GM21526 (cell line): ENCODE results near the gene SYNJ2.

Experiments
- ATAC-seq: cut with Tn5 transposase; IDR thresholded peaks from one replicate; pipeline ENCODE4 v1.9.1; 2021; ENCODE audit warnings: moderate library complexity; ENCODE audit not compliant: unreplicated experiment, low FRiP score

The SYNJ2 gene

DNA sequence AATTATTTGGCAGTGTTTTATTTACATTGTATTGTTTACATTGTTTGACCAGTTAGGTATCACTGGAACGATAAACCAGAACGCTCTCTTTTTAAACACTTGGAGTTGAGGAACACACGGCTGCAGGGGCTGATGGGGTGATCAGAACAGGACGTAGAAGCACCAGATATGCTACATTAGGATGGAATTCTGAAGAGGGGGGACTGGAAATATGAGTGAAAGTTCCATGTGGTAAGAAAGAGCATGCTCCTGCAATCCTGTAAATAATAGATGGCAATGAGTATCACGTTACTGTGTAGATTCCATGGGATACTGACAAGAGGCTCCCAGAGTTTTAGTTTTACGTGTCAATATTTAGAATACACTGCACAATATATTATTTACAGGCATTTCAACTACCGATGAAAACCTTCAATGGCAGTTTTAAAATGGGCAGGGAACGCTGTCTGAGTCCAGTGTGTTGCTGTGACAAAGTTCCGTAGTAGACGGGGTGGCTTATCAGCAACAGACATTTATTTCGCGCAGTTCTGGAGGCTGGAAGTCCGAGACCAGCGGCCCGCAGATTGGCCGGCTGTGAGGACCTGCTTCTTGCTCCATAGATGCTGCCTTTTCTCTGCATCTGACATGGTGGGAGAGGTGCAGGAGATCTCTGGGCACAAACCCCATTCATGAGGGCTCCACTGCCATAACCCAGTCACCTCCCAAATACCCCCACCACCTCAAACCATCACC is 43.1 kb downstream of the SYNJ2 start:
- no peak for ATAC-seq

DNA sequence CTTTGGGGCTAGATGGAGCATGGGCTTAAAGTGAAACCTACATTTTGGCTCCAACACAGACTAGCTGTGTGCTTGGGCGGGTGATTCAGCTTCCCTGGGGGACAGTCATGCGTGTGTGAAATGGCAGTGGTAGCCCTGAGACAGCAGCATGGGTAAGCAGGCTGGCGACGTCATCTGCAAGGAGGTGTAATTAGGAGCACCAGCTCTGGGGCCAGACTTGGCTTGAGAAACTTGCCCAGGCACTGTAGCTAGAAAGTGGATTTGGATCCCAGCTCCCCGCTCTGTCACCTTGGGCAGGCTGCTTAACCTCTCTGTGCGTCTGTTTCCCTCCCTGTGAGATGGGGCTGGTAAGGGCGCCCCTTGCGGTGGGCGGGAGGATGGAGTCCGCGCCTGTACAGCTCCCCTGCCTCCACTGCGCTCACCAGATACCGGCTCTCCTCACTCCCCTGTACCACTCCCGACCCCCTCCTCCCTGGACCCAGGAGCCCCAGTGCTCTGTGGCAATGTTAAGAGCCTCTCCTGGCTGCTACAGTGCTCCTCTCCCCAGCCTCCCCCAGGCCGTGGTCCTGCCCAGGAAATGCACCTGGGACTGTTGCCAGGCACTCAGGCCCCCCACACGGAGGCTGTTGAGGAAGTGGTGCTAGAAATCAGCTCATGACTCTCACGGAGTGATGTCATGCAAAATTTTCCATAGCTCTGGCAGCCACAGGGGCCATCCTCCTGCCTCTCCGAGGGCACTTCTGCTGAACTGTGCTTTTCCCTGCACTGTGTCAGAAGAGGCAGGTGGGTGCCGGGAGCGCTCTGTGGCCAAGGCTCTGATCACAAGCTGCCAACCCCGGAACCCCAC is 44.6 kb downstream of the SYNJ2 start:
- ATAC-seq = peak; percentile 89

DNA sequence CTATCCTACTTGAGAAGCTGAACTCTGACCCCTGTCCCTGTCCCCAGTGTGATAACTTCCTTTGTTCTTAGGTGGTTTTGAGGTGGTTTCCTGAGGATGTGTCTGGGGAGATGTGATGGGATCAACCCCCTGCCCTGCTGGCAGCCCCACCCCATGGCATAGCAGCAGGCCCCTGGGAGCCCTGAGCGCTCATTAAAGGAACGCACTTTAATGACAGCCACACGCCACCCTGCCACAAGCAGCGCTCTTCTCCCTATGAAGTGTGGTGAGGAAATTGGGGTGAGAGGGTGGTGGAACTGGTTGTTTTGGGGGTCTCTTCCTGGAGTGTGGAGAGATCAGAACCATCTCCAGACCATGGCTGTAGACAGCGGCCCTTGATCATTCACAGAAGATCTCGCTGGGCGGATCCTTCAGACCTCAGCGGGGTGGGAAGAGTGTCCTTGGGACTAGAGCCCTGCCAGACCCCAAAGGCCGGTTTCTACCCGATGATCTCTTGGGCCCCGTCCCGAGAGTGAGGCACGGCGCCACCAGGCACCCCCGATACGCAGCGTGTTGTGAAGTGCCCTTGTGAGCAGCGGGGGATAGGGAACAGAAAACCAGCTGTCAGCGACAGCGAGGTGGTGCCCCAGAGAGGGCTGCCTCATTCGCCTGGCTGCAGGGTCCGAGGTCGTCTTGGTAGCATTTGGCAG is 45.4 kb downstream of the SYNJ2 start:
- no peak for ATAC-seq

DNA sequence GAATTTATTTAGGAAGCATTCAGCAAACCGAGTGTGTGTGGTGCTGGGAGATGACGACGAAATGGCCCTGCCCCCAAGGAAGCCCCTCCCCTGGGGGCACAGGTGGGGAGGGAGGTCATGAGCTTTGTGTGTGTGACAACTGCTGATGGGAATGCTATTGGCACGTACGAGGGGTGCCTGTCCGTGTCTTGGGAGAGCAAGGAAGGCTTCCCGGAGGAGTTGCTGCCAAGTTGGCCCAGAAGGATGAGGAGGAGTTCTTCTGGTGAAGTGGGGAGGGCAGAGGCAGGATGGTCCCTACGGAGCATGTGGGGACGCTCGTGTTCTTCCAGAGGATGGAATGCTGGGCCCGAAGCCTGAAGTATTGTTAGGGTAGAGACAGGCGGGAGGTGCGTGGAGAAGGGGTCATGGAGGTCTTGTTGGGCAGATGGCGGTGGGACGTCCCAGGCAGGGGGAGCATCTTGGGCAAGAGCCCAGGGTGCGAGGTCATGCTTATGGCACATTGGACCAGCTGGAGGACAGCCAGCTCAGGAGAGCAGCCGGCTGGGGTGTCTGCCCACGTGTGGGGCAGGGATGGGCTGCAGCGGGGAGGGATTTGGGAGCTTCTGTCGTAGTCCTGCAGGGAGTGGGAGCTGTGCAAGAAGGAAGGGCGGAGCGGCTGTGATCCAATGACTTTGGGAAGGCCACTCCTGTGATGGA is 46.1 kb downstream of the SYNJ2 start:
- no peak for ATAC-seq

DNA sequence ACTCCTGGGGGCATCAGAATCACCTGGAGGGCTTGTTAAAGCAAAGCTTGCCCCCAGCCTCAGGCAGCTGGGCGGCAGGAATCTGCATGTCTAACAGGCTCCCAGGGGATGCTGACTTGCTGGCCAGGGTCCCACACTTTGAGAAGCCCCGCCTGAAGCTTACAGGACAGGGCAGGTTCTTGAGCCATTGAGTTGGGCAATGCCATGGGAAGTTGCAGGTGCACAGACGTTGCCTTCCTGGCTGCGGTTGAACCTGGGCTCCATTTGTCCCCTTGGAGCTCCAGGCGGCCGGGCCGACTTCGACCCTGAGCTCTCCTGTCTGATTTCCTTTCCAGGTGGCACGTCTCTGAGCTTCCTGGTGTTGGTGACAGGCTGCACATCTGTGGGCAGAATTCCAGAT is 46.8 kb downstream of the SYNJ2 start:
- ATAC-seq = no peak

DNA sequence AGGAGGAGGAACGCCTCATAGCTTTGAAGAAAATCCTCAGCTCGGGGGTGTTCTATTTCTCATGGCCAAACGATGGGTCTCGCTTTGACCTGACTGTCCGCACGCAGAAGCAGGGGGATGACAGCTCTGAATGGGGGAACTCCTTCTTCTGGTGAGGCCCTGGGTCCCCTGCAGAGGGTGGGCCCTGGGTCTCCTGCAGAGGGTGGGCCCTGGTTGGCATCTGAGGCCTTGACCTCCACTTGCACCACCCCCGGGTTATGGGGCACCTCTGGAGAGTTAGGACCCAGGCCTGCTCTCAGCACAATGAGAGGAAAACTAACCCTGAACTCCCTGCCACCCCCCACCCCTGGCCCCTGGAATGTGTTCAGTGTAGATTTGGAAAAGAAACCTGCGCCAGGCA is 47.2 kb downstream of the SYNJ2 start:
- no peak for ATAC-seq

DNA sequence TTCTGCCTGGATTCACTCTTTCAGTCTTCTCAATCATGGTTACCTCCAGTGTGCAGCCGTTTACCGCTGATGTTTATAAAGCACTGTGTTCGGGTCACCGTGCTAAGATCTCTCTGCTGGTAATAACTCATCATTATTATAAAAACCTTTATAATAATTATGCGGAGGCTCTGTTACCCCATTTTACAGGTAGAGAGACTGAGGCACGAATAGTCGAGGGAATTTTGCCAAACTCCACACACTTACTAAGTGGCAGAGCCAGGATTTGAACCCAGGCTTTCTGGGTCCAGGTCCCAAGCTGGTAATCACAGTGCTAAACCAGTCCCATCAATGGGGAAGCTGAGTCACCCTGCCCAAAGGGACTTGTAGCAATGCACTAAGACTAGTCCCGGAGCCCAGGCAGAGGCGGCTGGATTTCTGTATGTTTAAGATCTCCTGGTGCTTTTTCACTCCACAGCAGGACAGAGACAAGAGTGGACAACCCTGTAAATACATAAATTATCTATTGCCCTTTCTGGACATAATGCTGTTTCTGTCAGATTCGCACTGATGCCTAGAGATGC is 48.1 kb downstream of the SYNJ2 start:
- ATAC-seq = no peak

DNA sequence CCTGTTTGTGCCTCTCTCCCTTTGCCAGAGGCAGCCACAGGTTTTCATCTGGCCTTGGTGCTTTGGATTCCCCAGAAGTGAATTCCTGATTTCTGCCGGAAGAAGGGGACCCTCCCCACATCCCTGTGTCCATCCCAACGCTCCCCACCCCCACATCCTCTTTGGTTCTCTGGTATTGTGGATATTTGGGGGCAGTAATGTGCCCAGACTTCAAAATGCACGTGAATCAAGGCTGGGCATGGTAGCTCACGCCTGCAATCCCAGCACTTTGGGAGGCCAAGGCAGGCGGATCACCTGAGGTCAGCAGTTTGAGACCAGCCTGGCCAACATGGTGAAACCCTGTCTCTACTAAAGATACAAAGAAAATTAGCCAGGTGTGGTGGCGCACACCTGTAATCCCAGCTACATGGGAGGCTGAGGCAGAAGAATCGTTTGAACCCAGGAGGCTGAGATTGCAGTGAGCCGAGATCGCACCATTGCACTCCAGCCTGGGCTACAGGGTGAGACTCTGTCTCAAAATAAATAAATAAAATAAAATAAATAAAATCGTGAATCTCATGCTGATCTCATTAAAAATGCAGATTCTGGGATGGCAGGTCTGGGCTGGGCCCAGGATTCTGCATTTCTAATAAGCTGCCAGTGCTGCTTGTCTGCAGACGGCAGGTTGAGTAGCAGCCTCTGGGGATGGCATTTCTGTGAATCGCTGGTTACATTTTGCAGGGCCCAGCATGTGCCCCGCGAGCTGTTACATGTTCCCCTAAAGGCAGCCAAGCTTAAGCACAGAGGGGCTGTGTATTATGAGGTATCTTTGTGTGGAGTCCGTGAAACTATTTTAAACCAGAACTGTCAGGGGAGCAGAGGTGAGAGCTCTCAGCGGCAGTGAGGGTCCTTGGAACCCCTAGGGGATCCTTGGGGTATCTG is 49.0 kb downstream of the SYNJ2 start:
- no peak for ATAC-seq

DNA sequence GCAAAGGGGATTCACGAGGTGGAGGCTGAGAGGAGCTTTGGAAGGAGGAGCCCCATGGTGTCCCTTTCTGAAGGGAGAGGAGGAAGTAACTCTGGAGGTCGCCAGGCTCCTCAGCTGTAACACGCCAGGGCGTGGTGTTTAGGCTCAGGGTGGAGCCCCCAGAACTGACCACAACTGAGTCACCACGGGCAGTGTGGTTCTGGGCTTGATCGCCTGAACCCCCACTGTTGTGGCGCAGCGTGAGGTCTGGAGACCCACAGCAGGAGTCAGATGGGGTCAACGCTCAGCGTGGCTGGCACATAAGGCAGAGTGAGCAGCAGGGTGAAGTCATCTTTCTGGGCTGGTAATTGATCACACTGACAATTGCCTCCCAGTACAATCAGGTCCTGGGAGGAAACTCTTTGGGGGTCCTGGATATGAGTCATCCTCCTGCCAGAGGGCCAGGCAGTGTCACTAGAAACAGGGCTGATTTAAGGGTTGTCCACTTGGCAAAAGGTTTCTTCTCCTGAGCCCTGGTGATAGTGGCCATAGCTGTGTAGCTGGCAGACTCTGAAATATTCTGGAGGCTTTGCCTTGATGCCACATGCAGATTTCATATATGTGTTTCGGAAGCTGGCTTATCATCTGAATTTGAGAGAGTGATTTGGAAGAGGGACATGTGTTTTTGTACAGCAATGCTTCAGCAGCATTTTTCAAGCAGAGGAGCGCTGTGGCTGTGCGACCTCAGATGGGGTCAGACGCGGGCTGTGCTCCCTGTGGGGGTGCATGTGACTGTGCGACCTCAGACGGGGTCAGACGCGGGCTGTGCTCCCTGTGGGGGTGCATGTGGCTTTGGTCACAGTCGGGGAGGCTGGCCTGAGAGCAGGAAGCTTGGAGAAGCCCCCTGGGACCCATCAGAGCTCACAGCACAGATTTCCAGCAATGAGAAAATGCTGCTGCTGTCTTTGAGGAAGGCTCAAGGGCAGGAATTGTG is 50.0 kb downstream of the SYNJ2 start:
- ATAC-seq = no peak

DNA sequence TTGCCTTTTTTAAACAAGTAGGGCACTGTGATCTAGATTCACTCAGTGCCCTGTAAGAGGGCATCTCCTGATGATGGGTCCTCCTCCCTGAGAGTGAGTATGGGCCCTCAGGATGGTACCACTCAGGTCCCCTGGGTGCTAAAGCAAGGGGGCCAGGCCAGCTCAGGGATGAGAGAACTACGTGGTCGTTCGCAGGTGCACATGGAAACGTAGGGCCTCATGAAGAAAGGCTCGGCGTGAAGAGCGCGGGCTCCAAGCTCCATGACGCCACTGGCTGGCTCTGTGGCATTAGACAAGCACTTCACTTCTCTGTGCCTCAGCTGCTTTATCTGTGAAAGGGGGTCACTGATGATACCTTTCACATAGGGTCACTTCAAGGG is 50.7 kb downstream of the SYNJ2 start:
- ATAC-seq = no peak

DNA sequence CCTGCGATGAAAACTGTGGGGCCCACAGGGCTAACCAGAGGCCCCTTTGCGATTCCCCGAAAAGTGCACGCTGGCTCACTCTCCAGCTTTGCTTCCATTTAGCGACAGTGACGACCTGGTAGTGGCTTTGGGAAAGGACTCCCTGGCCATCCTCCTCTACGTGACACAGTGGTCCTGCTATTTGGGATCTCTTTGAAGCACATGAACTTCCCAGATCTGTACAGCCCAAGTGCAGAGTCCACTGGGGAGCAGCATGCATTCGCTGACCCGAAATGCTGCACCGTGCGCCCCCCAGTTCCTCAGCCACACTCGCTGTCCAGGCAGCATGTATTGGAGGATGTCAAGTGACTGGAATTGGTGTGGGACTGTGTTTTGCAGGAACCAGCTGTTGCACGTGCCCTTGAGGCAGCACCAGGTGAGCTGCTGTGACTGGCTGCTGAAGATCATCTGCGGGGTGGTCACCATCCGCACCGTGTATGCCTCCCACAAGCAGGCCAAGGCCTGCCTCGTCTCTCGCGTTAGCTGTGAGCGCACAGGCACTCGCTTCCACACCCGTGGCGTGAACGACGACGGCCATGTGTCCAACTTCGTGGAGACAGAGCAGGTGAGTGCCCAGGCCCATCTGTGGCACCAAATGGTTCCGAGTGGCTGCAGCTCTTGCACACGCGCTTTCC is 51.6 kb downstream of the SYNJ2 start:
- ATAC-seq = no peak

DNA sequence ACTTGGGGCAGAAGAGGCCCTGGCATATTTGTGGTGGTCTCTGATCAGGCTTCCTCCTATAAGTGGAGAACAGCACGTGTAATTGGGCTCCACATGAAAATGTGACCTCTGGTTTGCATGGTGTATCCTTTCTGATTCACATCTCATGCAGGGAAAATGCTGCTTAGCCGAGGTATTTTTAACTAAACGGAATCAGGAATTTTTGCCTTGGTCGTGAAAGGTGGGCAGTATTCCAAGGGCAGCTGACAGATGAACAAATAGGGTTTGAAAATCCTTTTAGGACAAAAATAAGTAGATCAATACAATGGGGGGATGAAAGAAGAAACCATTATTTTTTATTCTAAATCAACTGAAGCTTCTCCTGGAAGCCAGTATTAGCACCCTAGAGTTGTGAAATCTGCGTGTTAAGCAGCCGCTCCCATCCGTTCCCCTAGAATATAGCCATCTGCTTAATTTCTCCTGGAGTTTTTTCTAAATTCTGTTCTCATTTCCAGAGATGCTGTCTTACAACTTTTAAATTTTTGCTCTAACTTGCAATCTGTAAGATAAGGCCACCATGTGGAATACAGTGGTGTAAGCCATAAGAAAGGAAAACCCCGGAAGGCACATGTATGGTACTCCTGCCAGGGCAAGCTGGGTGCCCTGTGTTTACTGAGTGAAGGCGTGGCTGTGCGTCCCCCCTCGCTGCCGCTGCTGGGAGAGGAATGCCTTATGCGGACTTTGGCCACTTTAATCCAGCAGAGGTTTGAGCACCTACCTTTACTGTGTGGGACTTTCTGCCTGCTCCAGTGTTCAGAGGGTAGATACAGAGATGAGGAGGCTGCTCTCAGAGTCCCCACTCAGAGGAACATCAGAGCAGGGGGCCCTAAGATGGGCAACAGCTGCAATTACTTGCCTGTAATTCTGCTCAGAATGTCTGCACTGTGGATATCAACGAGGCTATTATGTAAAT is 52.4 kb downstream of the SYNJ2 start:
- no peak for ATAC-seq

DNA sequence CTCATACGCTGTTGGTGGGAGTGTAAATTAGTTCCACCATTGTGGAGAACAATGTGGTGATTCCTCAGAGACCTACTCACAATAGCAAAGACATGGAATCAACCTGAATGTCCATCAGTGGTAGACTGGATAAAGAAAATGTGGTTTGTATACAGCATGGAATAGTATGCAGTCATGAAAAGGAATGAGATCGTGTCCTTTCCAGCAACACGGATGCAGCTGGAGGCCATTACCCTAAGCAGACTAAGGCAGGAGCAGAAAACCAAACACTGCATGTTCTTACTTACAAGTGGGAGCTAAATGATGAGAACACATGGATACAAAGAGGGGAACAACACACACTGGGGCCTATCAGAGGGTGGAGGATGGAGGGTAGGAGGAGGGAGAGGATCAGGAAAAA is 54.6 kb downstream of the SYNJ2 start:
- no peak for ATAC-seq

DNA sequence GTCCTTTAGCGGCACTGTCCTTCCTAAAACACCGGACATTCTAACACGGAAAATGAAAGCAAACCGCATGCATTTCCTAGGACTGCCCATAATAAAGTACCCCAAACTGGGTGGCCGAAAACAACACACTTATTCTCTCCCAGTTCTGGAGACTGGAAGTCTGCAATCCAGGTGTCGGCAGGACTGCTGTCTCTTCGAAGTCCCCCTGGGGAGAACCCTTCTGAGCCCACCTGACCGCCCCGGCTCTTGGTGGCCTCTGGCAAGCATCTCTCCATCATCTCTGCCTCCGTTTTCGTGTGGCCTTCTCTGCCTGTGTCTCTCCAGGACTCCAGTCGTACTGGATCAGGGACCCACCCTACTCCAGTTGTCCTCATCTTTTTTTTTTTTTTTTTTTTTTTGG is 55.4 kb downstream of the SYNJ2 start:
- no peak for ATAC-seq

DNA sequence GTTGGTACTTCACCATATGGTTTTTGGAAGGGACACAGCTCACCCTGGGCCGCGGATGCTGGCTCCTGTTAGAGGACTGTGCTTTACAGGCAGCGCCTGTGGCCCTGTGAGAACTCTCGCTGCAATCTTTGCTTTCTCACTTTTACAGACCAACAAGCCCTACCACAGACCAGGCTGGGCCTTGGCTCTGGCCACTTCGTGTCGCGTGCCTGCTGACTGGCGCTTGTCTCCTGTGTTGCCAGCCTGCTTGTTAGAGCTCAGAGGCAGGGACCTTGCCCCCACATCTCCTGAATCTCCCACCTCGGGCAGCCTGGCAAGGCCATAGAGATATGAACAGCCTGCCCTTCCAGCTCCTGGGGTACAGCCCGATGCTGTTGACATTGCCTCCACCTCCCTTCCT is 56.1 kb downstream of the SYNJ2 start:
- no peak for ATAC-seq

DNA sequence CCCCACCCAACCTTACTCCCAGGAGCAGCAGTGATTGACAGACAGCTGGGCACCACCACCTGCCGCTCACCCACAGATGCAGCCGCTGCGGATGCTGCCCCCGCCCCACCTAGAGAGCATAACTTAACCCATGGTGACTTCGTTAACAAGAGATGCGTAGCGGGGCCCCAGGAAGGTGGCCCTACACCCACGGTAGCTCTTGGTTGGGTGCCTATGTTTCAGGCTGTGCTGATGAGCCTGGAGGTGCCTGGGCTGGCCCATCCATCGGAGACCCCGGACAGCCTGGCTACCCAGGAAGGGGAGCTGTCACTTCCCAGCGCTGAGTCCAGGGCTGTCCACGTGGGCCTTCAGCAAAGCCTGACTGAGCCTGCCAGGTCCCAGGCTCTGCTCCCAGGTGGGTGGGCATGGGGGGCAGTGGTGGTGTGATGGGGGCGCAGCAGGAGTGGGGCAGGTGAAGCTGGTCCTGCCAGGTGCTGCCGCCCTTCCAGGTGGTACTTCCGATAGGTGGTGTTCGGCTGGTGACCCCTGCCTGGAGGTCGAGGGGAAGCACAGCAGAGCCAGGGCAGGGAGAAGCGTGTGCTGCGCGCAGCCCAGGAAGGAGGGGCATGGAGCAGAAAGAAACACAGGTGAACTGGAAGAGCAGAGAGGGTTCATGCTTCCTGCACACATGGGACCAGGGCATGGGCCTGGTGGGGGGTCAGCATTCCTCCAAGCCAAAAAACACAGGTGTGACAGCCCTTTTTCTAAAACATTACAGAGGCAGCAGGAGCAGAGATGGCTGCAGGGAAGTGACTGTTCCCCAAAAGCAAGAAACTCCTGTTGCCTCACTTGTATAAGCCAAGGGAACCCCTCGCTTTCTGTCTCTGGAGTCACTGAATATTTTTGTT is 56.9 kb downstream of the SYNJ2 start:
- ATAC-seq = no peak
